Adrenal gland (tissue), 5 donors: ENCODE data around the gene RAB9B.

Experiments
- POLR2A ChIP-seq, 2 donors: fragments of 450-650 bp; IDR thresholded peaks; one replicate each; pipeline ENCODE4 v1.6.1; 2017; ENCODE audit warnings: antibody characterized with exemption in 2 of 2, mild to moderate bottlenecking in 2 of 2, moderate library complexity in 1 of 2
- TF ChIP-seq, protein P1 (sequence below), 6 experiments: fragments of 450-650 bp in 4 of 6; fragments of 200-600 bp in 2 of 6; sonication (generic) in 1 of 6; IDR thresholded peaks; 1 replicate in 5 of 6; 2 replicates in 1 of 6; pipeline versions ENCODE4 v1.5.1 to v1.8.0; 2016 to 2021; ENCODE audit warnings: antibody characterized with exemption in 6 of 6, mild to moderate bottlenecking in 2 of 6, moderate library complexity in 1 of 6
- donor health status: DM: no; HTN: no; CAD: no.

DNA sequence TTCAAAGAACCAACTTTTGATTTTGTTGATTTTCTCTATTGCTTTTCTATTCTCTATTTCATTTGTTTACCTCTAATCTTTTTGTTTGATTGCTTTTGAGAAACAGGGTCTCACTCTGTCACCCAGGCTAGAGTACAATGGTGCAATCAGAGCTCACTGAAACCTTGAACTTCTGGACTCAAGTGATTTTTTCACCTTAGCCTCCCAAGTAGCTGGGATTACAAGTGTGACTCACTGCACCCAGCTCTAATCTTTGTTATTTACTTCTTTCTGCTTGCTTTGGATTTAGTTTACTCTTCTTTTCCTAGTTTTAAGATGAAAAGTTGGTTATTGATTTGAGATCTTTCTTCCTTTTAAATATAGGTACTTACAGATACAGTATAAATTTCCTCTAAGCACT, 26.2 kb downstream of the RAB9B start:
- TF ChIP-seq, protein P1, sequence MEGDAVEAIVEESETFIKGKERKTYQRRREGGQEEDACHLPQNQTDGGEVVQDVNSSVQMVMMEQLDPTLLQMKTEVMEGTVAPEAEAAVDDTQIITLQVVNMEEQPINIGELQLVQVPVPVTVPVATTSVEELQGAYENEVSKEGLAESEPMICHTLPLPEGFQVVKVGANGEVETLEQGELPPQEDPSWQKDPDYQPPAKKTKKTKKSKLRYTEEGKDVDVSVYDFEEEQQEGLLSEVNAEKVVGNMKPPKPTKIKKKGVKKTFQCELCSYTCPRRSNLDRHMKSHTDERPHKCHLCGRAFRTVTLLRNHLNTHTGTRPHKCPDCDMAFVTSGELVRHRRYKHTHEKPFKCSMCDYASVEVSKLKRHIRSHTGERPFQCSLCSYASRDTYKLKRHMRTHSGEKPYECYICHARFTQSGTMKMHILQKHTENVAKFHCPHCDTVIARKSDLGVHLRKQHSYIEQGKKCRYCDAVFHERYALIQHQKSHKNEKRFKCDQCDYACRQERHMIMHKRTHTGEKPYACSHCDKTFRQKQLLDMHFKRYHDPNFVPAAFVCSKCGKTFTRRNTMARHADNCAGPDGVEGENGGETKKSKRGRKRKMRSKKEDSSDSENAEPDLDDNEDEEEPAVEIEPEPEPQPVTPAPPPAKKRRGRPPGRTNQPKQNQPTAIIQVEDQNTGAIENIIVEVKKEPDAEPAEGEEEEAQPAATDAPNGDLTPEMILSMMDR (IDR thresholded peaks at IDR 0.05): no peak
- no peak for TF ChIP-seq POLR2A (IDR thresholded peaks at IDR 0.05)
